ENCODE results near the gene SORCS2.

Gene SORCS2

GRCh38 chr4:7192252-7193029 lies at the start of gene SORCS2:
SORCS2 (plus strand) TSS chr4:7192538.
- ChIA-PET POLR2A (interaction anchor here (1.1 kb wide), 1 partner anchor 289 kb away, joined by 3 read pairs; no protein-coding TSS in a partner anchor), CTCF (interaction anchor here (0.5 to 3.6 kb wide), 15 partner anchors 12 to 566 kb away, joined by 3 to 17 read pairs (median 3); no protein-coding TSS in a partner anchor)
- Histone ChIP-seq H3K27ac (ENCODE audit: extremely low read depth, low read depth, low read length) (no peak within 1 kb of the TSS; the same call in 1 of the 2 replicates), H3K9me3 (ENCODE audit: control insufficient read depth, insufficient read depth, low read depth, low read length) (no peaks in the 10 kb centered on the region), H3K4me1 (ENCODE audit: control insufficient read depth, insufficient read depth, low read length) (no peaks in the 10 kb centered on the region), H3K4me3 (ENCODE audit: low read depth, low read length) (peak within 1 kb of the TSS; percentile 15), H3K36me3 (ENCODE audit: control insufficient read depth in 2 of 2, insufficient read depth in 1 of 2, low read length in 2 of 2) (no peaks in the 10 kb centered on the region)
- TF ChIP-seq ZNF837 (tag by site-specific recombination; IDR thresholded peaks at IDR 0.05): no peak
- TF ChIP-seq KLF8 (tag by site-specific recombination; IDR thresholded peaks at IDR 0.05): no peak
- no peak for TF ChIP-seq EGR2 (tag by site-specific recombination; IDR thresholded peaks at IDR 0.05; ENCODE audit: low read depth)
- TF ChIP-seq ZBTB26 (tag by site-specific recombination; optimal IDR thresholded peaks at IDR 0.05): no peak
- no peak for TF ChIP-seq ZNF629 (tag by site-specific recombination; IDR thresholded peaks at IDR 0.05)
- TF ChIP-seq INSM2 (tag by site-specific recombination; IDR thresholded peaks at IDR 0.05): no peak
- TF ChIP-seq SCRT2 (tag by site-specific recombination; IDR thresholded peaks at IDR 0.05): no peak
- TF ChIP-seq KLF1 (tag by site-specific recombination; IDR thresholded peaks at IDR 0.05): no peak
- TF ChIP-seq ZNF830 (tag by site-specific recombination; IDR thresholded peaks at IDR 0.05; ENCODE audit: low read depth): no peak
- TF ChIP-seq ZNF174 (tag by site-specific recombination; IDR thresholded peaks at IDR 0.05): no peak

- no peaks in the 10 kb centered on the region for H3K4me1 ChIP-seq (ENCODE audit: control insufficient read depth, insufficient read depth, low read length)
- TF ChIP-seq ZNF138 (tag by site-specific recombination; IDR thresholded peaks at IDR 0.05; ENCODE audit: borderline replicate concordance) (no peak), FEZF1 (tag by site-specific recombination; IDR thresholded peaks at IDR 0.05) (peak; percentile 33; the same call in 1 of the 2 replicates), KLF7 (tag by site-specific recombination; IDR thresholded peaks at IDR 0.05; ENCODE audit: borderline replicate concordance) (no peak), PRDM10 (tag by site-specific recombination; IDR thresholded peaks at IDR 0.05) (no peak), ZNF558 (tag by site-specific recombination; IDR thresholded peaks at IDR 0.05) (no peak), ZBTB44 (tag by site-specific recombination; IDR thresholded peaks at IDR 0.05) (no peak)
- POLR2A ChIA-PET: no interaction called here
- CTCF ChIA-PET: interaction anchor here (0.6 to 0.7 kb wide), 2 partner anchors 51 to 123 kb away, joined by 3 to 4 read pairs; no protein-coding TSS in a partner anchor
- H3K27ac ChIP-seq (ENCODE audit: extremely low read depth, low read depth, low read length): no peak overlapping the region
- H3K4me3 ChIP-seq (ENCODE audit: low read depth, low read length): no peak overlapping the region
- H3K9me3 ChIP-seq (ENCODE audit: control insufficient read depth, insufficient read depth, low read depth, low read length): no peaks in the 10 kb centered on the region
- H3K36me3 ChIP-seq (ENCODE audit: control insufficient read depth in 2 of 2, insufficient read depth in 1 of 2, low read length in 2 of 2): no peaks in the 10 kb centered on the region
These were observed 47.7 kb upstream of the SORCS2 start for GRCh38 chr4:7144374-7145290.

Measured in HEK293 (cell line).